Activated naive CD4-positive, alpha-beta T cell treated with anti-CD3 and anti-CD28 coated beads for 36 hours (primary cell): ENCODE results near the gene DDIT4. TPM values are rescaled to one million over a fixed set of nuclear protein-coding genes. Genes with fewer than 3 reads are reported as not detected.
"Not testable (repeated sequence)": the region's sequence is repeated elsewhere in the genome, so short reads cannot be mapped to it uniquely, and the experiment has no call there.

Experiments used
- CTCF ChIA-PET: fragments of 350-600 bp; sonication (Branson Sonifier 250); formaldehyde crosslinking; loops from one replicate; lab custom pipeline; 2021; ENCODE audit warnings: antibody characterized with exemption; lab: Charles Lee
- DNase-seq: peaks from one replicate; pipeline ENCODE4 v3.0.0-alpha.2; 2020
- H3K27ac Mint-ChIP-seq: one replicate; pipeline ENCODE4 v1.8.0; 2021; ENCODE audit warnings: mild to moderate bottlenecking, mixed read lengths
- H3K27me3 Mint-ChIP-seq: one replicate; pipeline ENCODE4 v1.8.0; 2021; ENCODE audit warnings: low read depth, mixed read lengths
- H3K36me3 Mint-ChIP-seq: one replicate; pipeline ENCODE4 v1.8.0; 2021; ENCODE audit warnings: low read depth, mixed read lengths
- H3K4me1 Mint-ChIP-seq: one replicate; pipeline ENCODE4 v1.8.0; 2021; ENCODE audit warnings: low read depth, mixed read lengths
- H3K4me3 Mint-ChIP-seq: one replicate; pipeline ENCODE4 v1.8.0; 2021; ENCODE audit warnings: mild to moderate bottlenecking, moderate library complexity, mixed read lengths
- H3K9me3 Mint-ChIP-seq: one replicate; pipeline ENCODE4 v1.8.0; 2021; ENCODE audit warnings: mixed read lengths
- intact Hi-C: fragments of 100-400 bp; cut with micrococcal nuclease; formaldehyde crosslinking; loops from one replicate; pipeline ENCODE4 v1.15.1; 2023
- total RNA-seq, 2 experiments: library from RNA; stranded (reverse); gene quantifications; one replicate each; pipeline ENCODE4 v1.2.3, GENCODE V29; 2021

Gene DDIT4
- total RNA-seq, 2 experiments from 2014 or later, result 684 to 689 TPM

GRCh38 chr10:72285972-72286521 is 12.3 kb downstream of the DDIT4 start:
- CTCF ChIA-PET, result interaction anchor here (13.5 kb wide), 1 partner anchor 46 kb away, joined by 195 read pairs; no protein-coding TSS in a partner anchor
- Mint-ChIP-seq H3K27ac (peak overlapping the region; percentile 19), H3K9me3 (no peaks in the 10 kb centered on the region), H3K27me3 (no peaks in the 10 kb centered on the region), H3K36me3 (no peaks in the 10 kb centered on the region), H3K4me3 (no peak overlapping the region), H3K4me1 (peaks cover 33% of the 10 kb centered on the region)
- peak; percentile 27 for DNase-seq
- intact Hi-C loops, result loop anchor here (1.0 kb wide), 2 partner anchors 10 to 13 kb away; partner anchors contain the start of gene DDIT4

DNA sequence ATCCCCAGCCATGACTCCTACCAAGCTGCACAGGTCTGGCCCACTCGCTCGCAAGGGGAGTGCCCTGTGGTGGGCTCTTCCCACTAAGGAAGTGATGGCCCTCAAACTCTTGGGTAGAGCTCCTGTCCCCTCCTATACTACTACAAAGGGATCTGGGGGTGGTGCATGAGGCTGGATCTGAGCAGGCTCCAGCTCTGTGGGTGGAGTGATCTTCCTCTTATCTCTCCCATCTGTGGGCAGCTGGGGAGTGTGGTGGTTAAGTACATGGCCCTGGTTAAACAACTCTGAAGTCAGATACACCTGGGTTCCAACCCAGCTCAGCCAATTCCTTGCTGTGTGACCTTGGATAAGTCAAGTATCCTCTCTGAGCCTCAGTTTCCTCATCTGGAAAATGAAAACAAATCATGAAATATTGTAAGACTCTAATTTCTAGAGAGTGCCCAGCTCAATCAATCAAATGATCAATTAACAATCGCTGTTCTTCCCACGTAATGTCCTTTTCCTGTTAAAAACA is 17.4 kb downstream of the DDIT4 start:
- no peaks in the 10 kb centered on the region for H3K27me3 Mint-ChIP-seq
- intact Hi-C loops, result no loop called here
- CTCF ChIA-PET, result interaction anchor here (4.0 to 5.0 kb wide), 3 partner anchors 10 to 45 kb away, joined by 14 to 37 read pairs (median 26); no protein-coding TSS in a partner anchor
- no peaks in the 10 kb centered on the region for H3K9me3 Mint-ChIP-seq
- peaks cover 61% of the 10 kb centered on the region for H3K4me1 Mint-ChIP-seq
- H3K4me3 Mint-ChIP-seq, result no peak overlapping the region
- no peak for DNase-seq
- no peaks in the 10 kb centered on the region for H3K36me3 Mint-ChIP-seq
- peak overlapping the region; percentile 100 for H3K27ac Mint-ChIP-seq

GRCh38 chr10:72292223-72292691 is 18.5 kb downstream of the DDIT4 start:
- H3K36me3 Mint-ChIP-seq, result peaks cover 3% of the 10 kb centered on the region
- CTCF ChIA-PET, result interaction anchor here (0.7 to 5.0 kb wide), 8 partner anchors 11 to 758 kb away, joined by 3 to 37 read pairs (median 6); no protein-coding TSS in a partner anchor
- no peaks in the 10 kb centered on the region for H3K27me3 Mint-ChIP-seq
- peaks cover 59% of the 10 kb centered on the region for H3K4me1 Mint-ChIP-seq
- no peaks in the 10 kb centered on the region for H3K9me3 Mint-ChIP-seq
- DNase-seq, result peak; percentile 90
- intact Hi-C loops, result loop anchor here (1.0 kb wide), 5 partner anchors 13 to 74 kb away; partner anchors contain the start of gene DDIT4
- peak overlapping the region; percentile 100 for H3K27ac Mint-ChIP-seq
- H3K4me3 Mint-ChIP-seq, result peak overlapping the region; percentile 43

DNA sequence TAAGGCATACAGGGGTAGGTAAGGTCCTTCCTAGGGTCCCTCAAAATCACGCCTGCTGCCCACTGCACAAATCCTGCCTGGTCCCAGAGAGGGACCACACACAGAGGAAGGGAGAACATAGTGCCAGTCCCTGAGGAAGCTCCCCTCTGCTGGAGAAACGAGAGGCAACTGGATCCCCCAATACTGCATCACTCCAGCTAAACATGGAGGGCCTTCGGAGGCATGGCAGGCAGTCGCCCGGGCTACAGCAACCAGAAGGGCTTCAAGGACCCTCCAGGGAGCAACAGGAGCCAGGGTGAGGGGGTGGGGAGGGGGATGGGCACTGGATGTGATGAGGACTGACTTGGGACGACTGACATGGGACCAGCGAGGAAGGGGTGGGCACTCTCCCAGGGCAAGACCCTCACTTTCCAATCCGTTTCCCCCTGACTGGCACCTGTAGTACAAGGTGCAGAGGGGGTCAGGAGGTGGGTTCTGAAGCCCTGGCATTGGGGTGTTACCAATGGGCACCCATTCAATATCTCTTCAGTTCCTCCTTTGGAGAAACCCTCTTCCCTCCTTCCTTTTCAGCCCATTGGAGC is 21.7 kb downstream of the DDIT4 start:
- no peaks in the 10 kb centered on the region for H3K9me3 Mint-ChIP-seq
- peak overlapping the region; percentile 89 for H3K4me3 Mint-ChIP-seq
- H3K4me1 Mint-ChIP-seq, result peaks cover 75% of the 10 kb centered on the region
- intact Hi-C loops, result loop anchor here (5.0 kb wide), 1 partner anchor 528 kb away; no protein-coding TSS in a partner anchor
- peak; percentile 42 for DNase-seq
- H3K27ac Mint-ChIP-seq, result peak overlapping the region; percentile 100
- H3K27me3 Mint-ChIP-seq, result no peaks in the 10 kb centered on the region
- peaks cover 5% of the 10 kb centered on the region for H3K36me3 Mint-ChIP-seq
- CTCF ChIA-PET, result interaction anchor here (2.1 to 2.3 kb wide), 2 partner anchors 10 to 32 kb away, joined by 10 to 13 read pairs; no protein-coding TSS in a partner anchor

DNA sequence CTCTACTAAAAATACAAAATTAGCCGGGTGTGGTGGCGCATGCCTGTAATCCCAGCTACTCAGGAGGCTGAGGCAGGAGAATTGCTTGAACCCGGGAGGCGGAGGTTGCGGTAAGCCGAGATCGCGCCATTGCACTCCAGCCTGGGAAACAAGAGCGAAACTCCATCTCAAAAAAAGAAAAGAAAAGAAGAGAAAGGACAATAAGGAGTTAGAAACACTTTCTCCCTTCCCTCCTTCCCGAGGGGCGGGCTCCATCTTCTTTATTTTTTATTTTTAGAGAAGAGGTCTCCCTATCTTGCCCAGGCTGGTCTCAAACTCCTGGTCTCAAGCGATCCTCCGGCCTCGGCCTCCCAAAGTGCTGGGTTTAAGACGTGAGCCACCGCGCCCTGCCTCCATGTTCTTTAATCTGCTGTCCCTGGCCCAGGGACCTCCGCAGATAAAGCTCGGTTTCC is 23.1 kb downstream of the DDIT4 start:
- H3K4me3 Mint-ChIP-seq, result peak overlapping the region; percentile 89
- H3K27ac Mint-ChIP-seq, result peak overlapping the region; percentile 100
- DNase-seq, H3K27me3 Mint-ChIP-seq, H3K9me3 Mint-ChIP-seq: not testable (repeated sequence)
- H3K36me3 Mint-ChIP-seq, result peaks cover 11% of the 10 kb centered on the region
- H3K4me1 Mint-ChIP-seq, result peaks cover 72% of the 10 kb centered on the region
- CTCF ChIA-PET, result interaction anchor here (0.7 to 2.3 kb wide), 7 partner anchors 8 to 49 kb away, joined by 3 to 13 read pairs (median 6); no protein-coding TSS in a partner anchor
- intact Hi-C loops, result loop anchor here (1.0 to 5.0 kb wide), 10 partner anchors 8 to 530 kb away; partner anchors contain the start of gene DDIT4

DNA sequence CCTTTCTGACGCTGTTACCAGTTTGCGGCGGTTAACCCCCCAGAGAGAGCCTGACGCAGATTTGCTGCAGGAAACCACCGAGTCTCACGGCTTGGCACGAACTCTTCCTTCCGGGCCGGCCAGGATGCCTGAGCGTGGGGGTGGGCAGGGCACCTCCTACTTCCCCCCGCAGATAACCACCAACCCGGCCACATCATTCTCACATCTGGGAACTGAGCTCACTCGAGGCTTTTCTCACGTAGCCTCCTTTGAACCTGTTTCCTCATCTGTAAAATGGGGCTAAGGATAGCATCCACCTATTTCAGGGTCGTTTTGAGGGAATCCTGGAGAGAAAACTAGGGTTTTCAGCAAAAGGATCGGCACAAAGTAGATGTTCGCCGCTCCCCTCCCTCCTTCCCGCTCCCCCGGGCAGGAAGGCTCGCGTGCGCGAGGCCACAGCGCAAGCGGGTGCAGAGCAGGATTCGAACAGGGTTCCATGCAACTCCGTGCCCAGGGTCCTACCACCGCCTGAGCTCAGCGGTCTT is 23.6 kb downstream of the DDIT4 start:
- CTCF ChIA-PET, result interaction anchor here (0.8 to 2.3 kb wide), 9 partner anchors 9 to 208 kb away, joined by 3 to 13 read pairs (median 5); no protein-coding TSS in a partner anchor
- H3K27ac Mint-ChIP-seq, result peak overlapping the region; percentile 100
- H3K36me3 Mint-ChIP-seq, result peaks cover 11% of the 10 kb centered on the region
- intact Hi-C loops, result loop anchor here (1.0 to 5.0 kb wide), 9 partner anchors 8 to 530 kb away; partner anchors contain the start of gene DDIT4
- peak; percentile 99 for DNase-seq
- no peaks in the 10 kb centered on the region for H3K27me3 Mint-ChIP-seq
- H3K9me3 Mint-ChIP-seq, result no peaks in the 10 kb centered on the region
- peak overlapping the region; percentile 89 for H3K4me3 Mint-ChIP-seq
- peaks cover 68% of the 10 kb centered on the region for H3K4me1 Mint-ChIP-seq

GRCh38 chr10:72297805-72298591 is 24.3 kb downstream of the DDIT4 start:
- Mint-ChIP-seq H3K27me3 (no peaks in the 10 kb centered on the region), H3K4me3 (peak overlapping the region; percentile 89), H3K36me3 (peaks cover 11% of the 10 kb centered on the region), H3K9me3 (no peaks in the 10 kb centered on the region), H3K27ac (peak overlapping the region; percentile 100), H3K4me1 (peaks cover 62% of the 10 kb centered on the region)
- DNase-seq, result peak; percentile 98
- CTCF ChIA-PET, result interaction anchor here (0.8 to 2.3 kb wide), 8 partner anchors 8 to 209 kb away, joined by 3 to 13 read pairs (median 6); no protein-coding TSS in a partner anchor
- intact Hi-C loops, result loop anchor here (1.0 to 5.0 kb wide), 9 partner anchors 7 to 531 kb away; partner anchors contain the start of gene DDIT4

DNA sequence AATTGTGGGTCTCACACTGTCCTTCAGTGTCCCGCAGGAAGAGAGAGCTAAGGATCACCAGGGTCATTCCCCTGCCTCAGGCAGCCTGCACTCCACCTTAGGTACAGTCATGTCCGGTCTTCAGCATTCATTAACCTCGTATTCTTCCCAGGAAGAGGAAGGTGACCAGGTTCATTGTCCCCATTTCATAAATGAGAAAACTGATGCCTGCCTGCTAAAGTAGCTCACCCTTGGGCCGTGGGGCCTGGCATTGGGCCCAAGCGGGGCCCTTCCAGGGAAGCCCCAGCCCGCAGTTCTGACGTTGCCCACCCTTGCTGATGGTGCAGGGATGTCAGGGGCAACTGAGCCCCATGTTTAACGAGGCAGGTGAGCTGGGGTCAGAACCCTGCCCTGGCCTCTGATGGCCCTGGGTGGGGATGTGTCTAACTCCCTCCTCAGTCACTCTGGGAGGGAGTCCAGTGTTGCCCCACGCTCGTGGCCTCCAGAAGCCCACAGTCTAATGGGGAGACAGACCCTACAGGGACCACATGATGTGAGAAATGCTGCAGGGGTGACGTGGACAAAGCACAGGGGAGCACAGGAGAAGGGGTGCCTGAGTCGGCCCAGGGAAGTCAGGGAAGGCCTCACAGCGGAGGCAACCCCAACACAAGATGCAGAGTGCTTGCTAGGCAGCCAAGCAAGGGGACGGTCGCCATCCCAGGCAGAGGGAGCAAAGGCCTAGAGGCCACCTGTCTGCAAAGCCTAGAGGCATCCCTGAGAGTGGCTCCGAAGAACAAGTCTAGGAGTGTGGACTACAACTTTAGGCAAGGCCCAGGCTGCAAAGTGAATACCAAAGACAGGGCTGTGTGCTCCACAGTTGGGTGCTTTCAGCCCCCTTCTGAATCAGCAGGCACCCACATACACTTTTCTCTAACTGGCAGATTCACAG is 25.1 kb downstream of the DDIT4 start:
- intact Hi-C loops, result loop anchor here (5.0 kb wide), 1 partner anchor 532 kb away; no protein-coding TSS in a partner anchor
- H3K9me3 Mint-ChIP-seq, result no peaks in the 10 kb centered on the region
- CTCF ChIA-PET, result no interaction called here
- peak overlapping the region; percentile 100 for H3K27ac Mint-ChIP-seq
- peak overlapping the region; percentile 89 for H3K4me3 Mint-ChIP-seq
- peaks cover 64% of the 10 kb centered on the region for H3K4me1 Mint-ChIP-seq
- peaks cover 14% of the 10 kb centered on the region for H3K36me3 Mint-ChIP-seq
- no peaks in the 10 kb centered on the region for H3K27me3 Mint-ChIP-seq
- no peak for DNase-seq

- no peak for DNase-seq
- intact Hi-C loops, result no loop called here
- peak overlapping the region; percentile 98 for H3K27ac Mint-ChIP-seq
- no peaks in the 10 kb centered on the region for H3K9me3 Mint-ChIP-seq
- peak overlapping the region; percentile 48 for H3K4me3 Mint-ChIP-seq
- H3K4me1 Mint-ChIP-seq, result peaks cover 66% of the 10 kb centered on the region
- peaks cover 10% of the 10 kb centered on the region for H3K36me3 Mint-ChIP-seq
- H3K27me3 Mint-ChIP-seq, result no peaks in the 10 kb centered on the region
- CTCF ChIA-PET, result interaction anchor here (0.6 to 2.0 kb wide), 12 partner anchors 15 to 52 kb away, joined by 3 to 8 read pairs (median 4); no protein-coding TSS in a partner anchor
Observed at GRCh38 chr10:72303424-72304128, 29.9 kb downstream of the DDIT4 start.

DNA sequence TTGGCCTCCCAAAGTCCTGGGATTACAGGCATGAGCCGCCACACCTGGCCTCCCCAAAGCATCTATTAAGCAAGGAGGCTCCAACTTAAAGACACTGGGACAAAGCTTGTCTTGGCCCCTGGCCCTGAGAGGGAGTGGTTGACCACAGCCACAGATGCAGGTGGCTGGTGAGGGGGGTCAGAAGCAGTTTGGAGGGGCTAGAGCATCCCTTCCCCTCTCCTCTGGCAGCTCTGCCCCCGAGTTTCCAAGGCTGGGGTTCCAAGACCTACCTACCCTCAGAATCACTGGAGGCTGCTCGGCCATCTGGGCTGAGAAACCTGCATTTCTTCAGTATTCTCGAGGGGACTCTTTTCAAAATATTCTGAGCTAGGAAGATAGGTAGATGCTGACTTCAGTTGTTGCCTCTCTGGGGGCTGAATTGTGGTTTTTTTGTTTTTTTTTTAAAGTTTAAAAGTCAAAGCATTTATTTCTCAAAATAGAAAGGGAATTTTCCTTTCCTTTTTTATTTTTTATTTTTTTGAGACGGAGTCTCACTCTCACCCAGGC is 32.6 kb downstream of the DDIT4 start:
- H3K9me3 Mint-ChIP-seq, result no peaks in the 10 kb centered on the region
- CTCF ChIA-PET, result interaction anchor here (0.6 to 3.4 kb wide), 11 partner anchors 8 to 33 kb away, joined by 3 to 13 read pairs (median 6); no protein-coding TSS in a partner anchor
- DNase-seq, result no peak
- intact Hi-C loops, result no loop called here
- H3K4me1 Mint-ChIP-seq, result peaks cover 76% of the 10 kb centered on the region
- H3K27ac Mint-ChIP-seq, result peak overlapping the region; percentile 98
- peak overlapping the region; percentile 53 for H3K4me3 Mint-ChIP-seq
- no peaks in the 10 kb centered on the region for H3K27me3 Mint-ChIP-seq
- peaks cover 7% of the 10 kb centered on the region for H3K36me3 Mint-ChIP-seq
